SU-DHL-6 (cell line): ENCODE measurements around the gene NCF4.

Experiments
- H2AFZ ChIP-seq: fragments of 200-600 bp; sonication (generic); 2 replicates; pipeline ENCODE4 v1.6.1; 2014; ENCODE audit warnings: low read depth, mild to moderate bottlenecking, moderate library complexity, mixed read lengths, antibody characterized with exemption, low read length; ENCODE audit not compliant: severe bottlenecking
- H3F3A ChIP-seq: fragments of 200-600 bp; shearing (Covaris generic); 2 replicates; pipeline ENCODE4 v1.6.0; 2016; ENCODE audit warnings: antibody characterized with exemption, mild to moderate bottlenecking; ENCODE audit not compliant: insufficient read depth
- H3K27ac ChIP-seq: fragments of 200-600 bp; sonication (generic); 2 replicates; pipeline ENCODE4 v1.5.1; 2016; ENCODE audit warnings: low read depth, mild to moderate bottlenecking, low read length, moderate library complexity, mixed read lengths
- H3K27me3 ChIP-seq: fragments of 200-600 bp; sonication (generic), shearing (Covaris generic); 2 replicates; pipeline ENCODE4 v1.6.0; 2014; ENCODE audit warnings: mild to moderate bottlenecking, low read length
- H3K36me3 ChIP-seq: fragments of 200-600 bp; sonication (generic); 2 replicates; pipeline ENCODE4 v1.6.1; 2014; ENCODE audit warnings: mild to moderate bottlenecking, low read length, mixed read lengths
- H3K4me2 ChIP-seq: fragments of 300-600, 200-600 bp; shearing (Covaris generic), sonication (generic); 2 replicates; pipeline ENCODE4 v1.6.0; 2014; ENCODE audit warnings: low read length, low read depth, mild to moderate bottlenecking; ENCODE audit not compliant: poor library complexity, severe bottlenecking
- H3K4me3 ChIP-seq: fragments of 200-600 bp; sonication (generic); 2 replicates; pipeline ENCODE4 v1.5.1; 2014; ENCODE audit warnings: antibody characterized with exemption, low read length, mild to moderate bottlenecking, mixed read lengths; ENCODE audit not compliant: insufficient read depth, poor library complexity, severe bottlenecking
- H3K79me2 ChIP-seq: fragments of 200-600 bp; sonication (generic); 2 replicates; pipeline ENCODE4 v1.6.1; 2014; ENCODE audit warnings: mild to moderate bottlenecking, low read length, moderate library complexity; ENCODE audit not compliant: insufficient read depth
- H3K9ac ChIP-seq: fragments of 200-600 bp; sonication (generic); 2 replicates; pipeline ENCODE4 v1.7.0; 2014; ENCODE audit warnings: mild to moderate bottlenecking, low read length
- H3K9me2 ChIP-seq: fragments of 200-600 bp; sonication (generic); replicated peaks from 2 replicates; pipeline ENCODE4 v1.6.1; 2014; ENCODE audit warnings: low read length; ENCODE audit not compliant: insufficient read depth
- H3K9me3 ChIP-seq: fragments of 200-600 bp; sonication (generic); 2 replicates; pipeline ENCODE4 v1.6.1; 2014; ENCODE audit warnings: low read length, mixed read lengths; ENCODE audit not compliant: insufficient read depth
- H4K20me1 ChIP-seq: fragments of 200-600 bp; sonication (generic); 2 replicates; pipeline ENCODE4 v1.6.1; 2014; ENCODE audit warnings: low read depth, mild to moderate bottlenecking, antibody characterized with exemption, low read length, moderate library complexity, mixed read lengths
- CTCF ChIP-seq: fragments of 200-600 bp; sonication (generic); IDR thresholded peaks from one replicate; pipeline ENCODE4 v1.5.1; 2017; ENCODE audit warnings: antibody characterized with exemption, mild to moderate bottlenecking, low read length, moderate library complexity; ENCODE audit not compliant: insufficient read depth, poor library complexity, severe bottlenecking
- EZH2phosphoT487 ChIP-seq: fragments of 200-600 bp; sonication (generic), shearing (Covaris generic); conservative IDR thresholded peaks from 2 replicates; pipeline ENCODE4 v1.6.1; 2018; ENCODE audit warnings: mild to moderate bottlenecking, antibody characterized with exemption, low read length, moderate library complexity, mixed read lengths

Gene NCF4

GRCh38 chr22:36894266-36894665 lies 33.5 kb downstream of the NCF4 start:
- no peak for TF ChIP-seq EZH2phosphoT487
- no peak for TF ChIP-seq CTCF
- H3K79me2 ChIP-seq, result no peaks in the 10 kb centered on the region
- H3F3A ChIP-seq, result no peaks in the 10 kb centered on the region
- H3K4me2 ChIP-seq, result no peak overlapping the region
- H3K27ac ChIP-seq, result no peak overlapping the region
- H3K27me3 ChIP-seq, result no peaks in the 10 kb centered on the region
- no peak overlapping the region for H3K9ac ChIP-seq
- no peaks in the 10 kb centered on the region for H3K36me3 ChIP-seq
- H3K9me3 ChIP-seq, result no peaks in the 10 kb centered on the region
- H2AFZ ChIP-seq, result no peak overlapping the region
- H3K9me2 ChIP-seq, result no peaks in the 10 kb centered on the region
- no peaks in the 10 kb centered on the region for H4K20me1 ChIP-seq
- H3K4me3 ChIP-seq, result no peak overlapping the region

GRCh38 chr22:36897611-36898010 lies 36.8 kb downstream of the NCF4 start:
- H3K79me2 ChIP-seq, result no peaks in the 10 kb centered on the region
- no peaks in the 10 kb centered on the region for H3K36me3 ChIP-seq
- H3K9me3 ChIP-seq, result no peaks in the 10 kb centered on the region
- no peak overlapping the region for H3K27ac ChIP-seq
- H3K9ac ChIP-seq, result no peak overlapping the region
- no peak overlapping the region for H3K4me3 ChIP-seq
- H3F3A ChIP-seq, result no peaks in the 10 kb centered on the region
- H2AFZ ChIP-seq, result no peak overlapping the region
- TF ChIP-seq EZH2phosphoT487 (no peak), CTCF (no peak)
- no peak overlapping the region for H3K4me2 ChIP-seq
- no peaks in the 10 kb centered on the region for H3K9me2 ChIP-seq
- H3K27me3 ChIP-seq, result no peaks in the 10 kb centered on the region
- H4K20me1 ChIP-seq, result no peaks in the 10 kb centered on the region

GRCh38 chr22:36898690-36899089 lies 37.9 kb downstream of the NCF4 start:
- H3F3A ChIP-seq, result no peaks in the 10 kb centered on the region

More at GRCh38 chr22:36898690-36899089, 37.9 kb downstream of the NCF4 start:
- no peaks in the 10 kb centered on the region for H3K36me3 ChIP-seq
- no peak overlapping the region for H3K27ac ChIP-seq
- no peaks in the 10 kb centered on the region for H4K20me1 ChIP-seq
- H2AFZ ChIP-seq, result no peak overlapping the region
- H3K79me2 ChIP-seq, result no peaks in the 10 kb centered on the region
- no peaks in the 10 kb centered on the region for H3K9me2 ChIP-seq
- no peak overlapping the region for H3K9ac ChIP-seq
- no peak overlapping the region for H3K4me3 ChIP-seq
- TF ChIP-seq CTCF (no peak), EZH2phosphoT487 (no peak)
- no peak overlapping the region for H3K4me2 ChIP-seq
- no peaks in the 10 kb centered on the region for H3K27me3 ChIP-seq
- no peaks in the 10 kb centered on the region for H3K9me3 ChIP-seq
